ENCODE results near the gene DDX46.
"Not testable (repeated sequence)": the region's sequence is repeated elsewhere in the genome, so short reads cannot be mapped to it uniquely, and the experiment has no call there.

The DDX46 gene

GRCh38 chr5:134833340-134834032 is 74.9 kb downstream of the DDX46 start:
- Histone ChIP-seq H3K9me2 (replicated peaks; ENCODE audit: low read depth, low read length) (no peaks in the 10 kb centered on the region), H3K79me2 (ENCODE audit: insufficient read depth, low read length) (no peaks in the 10 kb centered on the region), H3K27me3 (ENCODE audit: insufficient read depth, low read length, poor library complexity, severe bottlenecking) (no peaks in the 10 kb centered on the region), H3K9me3 (ENCODE audit: insufficient read depth, low read depth, low read length) (no peaks in the 10 kb centered on the region), H4K20me1 (ENCODE audit: insufficient read depth, low read length, poor library complexity, severe bottlenecking) (no peaks in the 10 kb centered on the region), H3F3A (ENCODE audit: low read depth) (no peaks in the 10 kb centered on the region), H3K4me1 (ENCODE audit: insufficient read depth, low read length, poor library complexity, severe bottlenecking) (no peaks in the 10 kb centered on the region), H3K4me2 (ENCODE audit: low read depth, low read length, poor library complexity, severe bottlenecking) (no peak overlapping the region), H2AFZ (ENCODE audit: low read length) (no peak overlapping the region), H3K4me3 (ENCODE audit: low read length, poor library complexity, severe bottlenecking) (no peak overlapping the region), H3K36me3 (ENCODE audit: insufficient read depth, low read length) (peaks cover 6% of the 10 kb centered on the region; the same call in 1 of the 2 replicates), H3K9ac (ENCODE audit: low read depth, low read length, poor library complexity, severe bottlenecking) (no peak overlapping the region)
- TF ChIP-seq CTCF (conservative IDR thresholded peaks at IDR 0.05; ENCODE audit: low read length) (no peak), EZH2phosphoT487 (IDR thresholded peaks at IDR 0.05; ENCODE audit: borderline replicate concordance) (no peak)

- Histone ChIP-seq H3K4me3 (ENCODE audit: low read length, poor library complexity, severe bottlenecking) (no peak overlapping the region), H2AFZ (ENCODE audit: low read length) (no peak overlapping the region), H3K79me2 (ENCODE audit: insufficient read depth, low read length) (no peaks in the 10 kb centered on the region), H3F3A (ENCODE audit: low read depth) (no peaks in the 10 kb centered on the region), H3K27me3 (ENCODE audit: insufficient read depth, low read length, poor library complexity, severe bottlenecking) (no peaks in the 10 kb centered on the region), H3K4me2 (ENCODE audit: low read depth, low read length, poor library complexity, severe bottlenecking) (no peak overlapping the region), H4K20me1 (ENCODE audit: insufficient read depth, low read length, poor library complexity, severe bottlenecking) (no peaks in the 10 kb centered on the region), H3K9me3 (ENCODE audit: insufficient read depth, low read depth, low read length) (no peaks in the 10 kb centered on the region), H3K36me3 (ENCODE audit: insufficient read depth, low read length) (no peaks in the 10 kb centered on the region), H3K4me1 (ENCODE audit: insufficient read depth, low read length, poor library complexity, severe bottlenecking) (no peaks in the 10 kb centered on the region), H3K9ac (ENCODE audit: low read depth, low read length, poor library complexity, severe bottlenecking) (no peak overlapping the region), H3K9me2 (replicated peaks; ENCODE audit: low read depth, low read length) (no peaks in the 10 kb centered on the region)
- no peak for TF ChIP-seq EZH2phosphoT487 (IDR thresholded peaks at IDR 0.05; ENCODE audit: borderline replicate concordance)
- TF ChIP-seq CTCF (conservative IDR thresholded peaks at IDR 0.05; ENCODE audit: low read length): no peak
Observed at GRCh38 chr5:134835623-134836022, 77.0 kb downstream of the DDX46 start.

GRCh38 chr5:134837530-134838181 is 79.1 kb downstream of the DDX46 start:
- Histone ChIP-seq H3K27me3 (ENCODE audit: insufficient read depth, low read length, poor library complexity, severe bottlenecking) (no peaks in the 10 kb centered on the region), H3K4me2 (ENCODE audit: low read depth, low read length, poor library complexity, severe bottlenecking) (no peak overlapping the region), H3K4me3 (ENCODE audit: low read length, poor library complexity, severe bottlenecking) (no peak overlapping the region), H3K9ac (ENCODE audit: low read depth, low read length, poor library complexity, severe bottlenecking) (no peak overlapping the region), H2AFZ (ENCODE audit: low read length) (no peak overlapping the region), H3K9me2 (replicated peaks; ENCODE audit: low read depth, low read length) (no peaks in the 10 kb centered on the region), H3K36me3 (ENCODE audit: insufficient read depth, low read length) (no peaks in the 10 kb centered on the region), H3K9me3 (ENCODE audit: insufficient read depth, low read depth, low read length) (no peaks in the 10 kb centered on the region), H3F3A (ENCODE audit: low read depth) (no peaks in the 10 kb centered on the region), H4K20me1 (ENCODE audit: insufficient read depth, low read length, poor library complexity, severe bottlenecking) (no peaks in the 10 kb centered on the region), H3K4me1 (ENCODE audit: insufficient read depth, low read length, poor library complexity, severe bottlenecking) (no peaks in the 10 kb centered on the region), H3K79me2 (ENCODE audit: insufficient read depth, low read length) (no peaks in the 10 kb centered on the region)
- TF ChIP-seq CTCF (conservative IDR thresholded peaks at IDR 0.05; ENCODE audit: low read length) (no peak), EZH2phosphoT487 (IDR thresholded peaks at IDR 0.05; ENCODE audit: borderline replicate concordance) (no peak)

GRCh38 chr5:134838361-134838760 is 79.8 kb downstream of the DDX46 start:
- not testable (repeated sequence) for H3K9me3 ChIP-seq (ENCODE audit: insufficient read depth, low read depth, low read length); H3F3A ChIP-seq (ENCODE audit: low read depth)

More at GRCh38 chr5:134838361-134838760, 79.8 kb downstream of the DDX46 start:
- H3K9ac ChIP-seq (ENCODE audit: low read depth, low read length, poor library complexity, severe bottlenecking); H3K27me3 ChIP-seq (ENCODE audit: insufficient read depth, low read length, poor library complexity, severe bottlenecking); H3K4me3 ChIP-seq (ENCODE audit: low read length, poor library complexity, severe bottlenecking); H3K36me3 ChIP-seq (ENCODE audit: insufficient read depth, low read length); H3K79me2 ChIP-seq (ENCODE audit: insufficient read depth, low read length); H3K9me2 ChIP-seq (replicated peaks; ENCODE audit: low read depth, low read length); H3K4me1 ChIP-seq (ENCODE audit: insufficient read depth, low read length, poor library complexity, severe bottlenecking); H3K4me2 ChIP-seq (ENCODE audit: low read depth, low read length, poor library complexity, severe bottlenecking); H4K20me1 ChIP-seq (ENCODE audit: insufficient read depth, low read length, poor library complexity, severe bottlenecking); H2AFZ ChIP-seq (ENCODE audit: low read length): not testable (repeated sequence)

All from Loucy (cell line).